SK-N-SH (cell line): ENCODE measurements around the gene ZNF584. TPM values are rescaled to one million over a fixed set of nuclear protein-coding genes. Genes with fewer than 3 reads are reported as not detected.

ENCODE experiments used
- CTCF ChIA-PET: fragments of 300-600, 350-600 bp; formaldehyde crosslinking; extraction: SDS; loops from one replicate; lab custom pipeline; 2021; lab: Yijun Ruan, JAX
- POLR2A ChIA-PET: fragments of 350-600 bp; sonication (Branson Sonifier 250); formaldehyde crosslinking; extraction: SDS; loops from one replicate; lab custom pipeline; 2020; ENCODE audit warnings: antibody characterized with exemption, inconsistent platforms; lab: Yijun Ruan, JAX
- DNase-seq: peaks from one replicate; pipeline ENCODE4 v3.0.0; 2012
- H2AFZ ChIP-seq: fragments of 200-600 bp; sonication (generic); 2 replicates; pipeline ENCODE4 v1.8.1; 2016; ENCODE audit warnings: antibody characterized with exemption, mild to moderate bottlenecking, low read depth
- H3F3A ChIP-seq: fragments of 200-600 bp; sonication (generic); replicated peaks from 2 replicates; pipeline ENCODE3; 2016; ENCODE audit warnings: antibody characterized with exemption, mild to moderate bottlenecking; ENCODE audit not compliant: insufficient read depth
- H3K27ac ChIP-seq, 2 experiments: fragments of 200-500 bp in 1 of 2; fragments of 200-600 bp in 1 of 2; sonication (Bioruptor generic) in 1 of 2; sonication (generic), shearing (Covaris generic) in 1 of 2; 2 replicates each; pipeline versions ENCODE4 v1.5.1 to v1.6.1; 2014 to 2016; ENCODE audit warnings: low read depth in 2 of 2, inconsistent platforms in 1 of 2, low read length in 1 of 2, mild to moderate bottlenecking in 1 of 2, mixed read lengths in 1 of 2
- H3K27me3 ChIP-seq: fragments of 200-600 bp; sonication (generic), shearing (Covaris generic); 2 replicates; pipeline ENCODE4 v1.6.1; 2016; ENCODE audit warnings: mixed run types; ENCODE audit not compliant: insufficient read depth
- H3K36me3 ChIP-seq, 2 experiments: fragments of 200-500 bp in 1 of 2; fragments of 200-600 bp in 1 of 2; sonication (Bioruptor generic) in 1 of 2; sonication (generic) in 1 of 2; replicated peaks in 1 of 2; 2 replicates each; pipeline versions ENCODE3 to v1.5.1; 2014 to 2016; ENCODE audit warnings: low read length in 1 of 2, mild to moderate bottlenecking in 1 of 2; ENCODE audit not compliant: insufficient read depth in 2 of 2, control insufficient read depth in 1 of 2
- H3K4me1 ChIP-seq, 2 experiments: fragments of 200-500 bp in 1 of 2; fragments of 200-600 bp in 1 of 2; sonication (Bioruptor generic) in 1 of 2; sonication (generic), shearing (Covaris generic) in 1 of 2; 2 replicates each; pipeline versions ENCODE4 v1.5.1 to v1.6.1; 2014 to 2016; ENCODE audit warnings: low read depth in 1 of 2, low read length in 1 of 2, mixed run types in 1 of 2; ENCODE audit not compliant: insufficient read depth in 2 of 2, control insufficient read depth in 1 of 2
- H3K4me2 ChIP-seq: fragments of 200-600 bp; sonication (generic), shearing (Covaris generic); 2 replicates; pipeline ENCODE4 v1.6.1; 2017; ENCODE audit warnings: mixed run types
- H3K4me3 ChIP-seq, 2 experiments: fragments of 200-500 bp in 1 of 2; fragments of 200-600 bp in 1 of 2; sonication (Bioruptor generic) in 1 of 2; sonication (generic), shearing (Covaris generic) in 1 of 2; 2 replicates each; pipeline versions ENCODE4 v1.5.1 to v1.8.1; 2014 to 2016; ENCODE audit warnings: low read depth in 2 of 2, inconsistent platforms in 1 of 2, low read length in 1 of 2, mild to moderate bottlenecking in 1 of 2, mixed read lengths in 1 of 2, moderate library complexity in 1 of 2
- H3K79me2 ChIP-seq: fragments of 200-600 bp; sonication (generic); 2 replicates; pipeline ENCODE4 v1.8.1; 2017; ENCODE audit warnings: mild to moderate bottlenecking; ENCODE audit not compliant: insufficient read depth
- H3K9ac ChIP-seq: fragments of 200-600 bp; sonication (generic); 2 replicates; pipeline ENCODE4 v1.6.1; 2017; ENCODE audit warnings: mixed run types
- H3K9me2 ChIP-seq: fragments of 200-600 bp; sonication (generic); 2 replicates; pipeline ENCODE4 v1.6.1; 2017; ENCODE audit warnings: mixed run types
- H3K9me3 ChIP-seq: fragments of 200-600 bp; sonication (generic); 2 replicates; pipeline ENCODE4 v1.6.1; 2017; ENCODE audit warnings: mixed run types, mild to moderate bottlenecking, moderate library complexity
- H4K20me1 ChIP-seq: fragments of 200-600 bp; sonication (generic); 2 replicates; pipeline ENCODE4 v1.6.1; 2017; ENCODE audit warnings: mild to moderate bottlenecking, mixed run types; ENCODE audit not compliant: insufficient read depth
- CHD2 ChIP-seq: fragments of 150-350 bp; IDR thresholded peaks from 2 replicates; pipeline ENCODE4 v1.6.1; 2018; ENCODE audit warnings: low read length; ENCODE audit not compliant: partially characterized antibody
- ELF1 ChIP-seq: IDR thresholded peaks from 2 replicates; pipeline ENCODE4 v1.4.0; 2012
- FOSL2 ChIP-seq: IDR thresholded peaks from 2 replicates; pipeline ENCODE4 v1.4.0; 2012; ENCODE audit warnings: low read depth, mild to moderate bottlenecking, moderate library complexity, borderline replicate concordance
- GABPA ChIP-seq: IDR thresholded peaks from 2 replicates; pipeline ENCODE4 v1.4.0; 2012; ENCODE audit warnings: low read depth, mild to moderate bottlenecking
- GATA2 ChIP-seq: sonication (generic); formaldehyde crosslinking; IDR thresholded peaks from 2 replicates; pipeline ENCODE4 v1.5.0; 2020; ENCODE audit warnings: mild to moderate bottlenecking, missing genetic modification reagents
- JUND ChIP-seq: IDR thresholded peaks from 2 replicates; pipeline ENCODE4 v1.4.0; 2012
- MXI1 ChIP-seq: IDR thresholded peaks from 2 replicates; pipeline ENCODE4 v1.6.1; 2012; ENCODE audit warnings: mild to moderate bottlenecking, low read depth, low read length, improper control_type of control experiment
- NRF1 ChIP-seq: IDR thresholded peaks from 2 replicates; pipeline ENCODE4 v1.6.1; 2012; ENCODE audit warnings: low read depth, mild to moderate bottlenecking, low read length
- POLR2AphosphoS5 ChIP-seq: IDR thresholded peaks from 2 replicates; pipeline ENCODE4 v1.6.1; 2012; ENCODE audit warnings: low read depth, low read length
- RAD21 ChIP-seq: IDR thresholded peaks from 2 replicates; pipeline ENCODE4 v1.6.1; 2012; ENCODE audit warnings: mild to moderate bottlenecking, low read length
- RFX5 ChIP-seq: IDR thresholded peaks from 2 replicates; pipeline ENCODE4 v1.6.1; 2012; ENCODE audit warnings: mild to moderate bottlenecking, improper control_type of control experiment, low read length
- SIN3A ChIP-seq: IDR thresholded peaks from 2 replicates; pipeline ENCODE4 v1.6.1; 2012; ENCODE audit warnings: low read depth, mild to moderate bottlenecking, low read length, moderate library complexity, borderline replicate concordance
- TCF12 ChIP-seq: IDR thresholded peaks from 2 replicates; pipeline ENCODE4 v1.4.0; 2012
- YY1 ChIP-seq: IDR thresholded peaks from 2 replicates; pipeline ENCODE4 v1.4.0; 2012; ENCODE audit warnings: low read depth, mild to moderate bottlenecking
- WGBS: methylation state at CpG from one replicate; pipeline ENCODE4 v1.1.6; 2017; ENCODE audit warnings: low lambda C conversion rate; 5-methylcytosine and 5-hydroxymethylcytosine counted together
- polyA plus RNA-seq, 3 experiments: library from polyadenylated mRNA; depleted of rRNA; stranded (reverse); fragments of >200 nt; gene quantifications; 2 replicates each; pipeline ENCODE4 v1.2.3, GENCODE V29; 2012
- TF ChIP-seq, protein P1 (sequence below): IDR thresholded peaks from 2 replicates; pipeline ENCODE4 v1.4.0; 2012; ENCODE audit warnings: low read depth, borderline replicate concordance
- TF ChIP-seq, protein P2 (sequence below): fragments of 150-350 bp; IDR thresholded peaks from 2 replicates; pipeline ENCODE4 v1.6.1; 2016; ENCODE audit warnings: mild to moderate bottlenecking, low read depth, low read length
- TF ChIP-seq, protein P3 (sequence below): IDR thresholded peaks from 2 replicates; pipeline ENCODE4 v1.6.1; 2012; ENCODE audit warnings: mild to moderate bottlenecking, low read depth, low read length, moderate library complexity
- TF ChIP-seq, protein P4 (sequence below): IDR thresholded peaks from 2 replicates; pipeline ENCODE4 v1.4.0; 2012; ENCODE audit warnings: low read depth
- TF ChIP-seq, protein P5 (sequence below): IDR thresholded peaks from 2 replicates; pipeline ENCODE4 v1.4.0; 2012; ENCODE audit warnings: low read depth, borderline replicate concordance
- TF ChIP-seq, protein P6 (sequence below): IDR thresholded peaks from 2 replicates; pipeline ENCODE4; 2012
- TF ChIP-seq, protein P7 (sequence below): fragments of 200-600 bp; sonication (generic); IDR thresholded peaks from 2 replicates; pipeline ENCODE4 v1.6.1; 2017; ENCODE audit warnings: antibody characterized with exemption, mild to moderate bottlenecking, moderate library complexity

ZNF584 gene
- polyA plus RNA-seq, 1 of the 3 experiments (the other 2 are of a cell fraction): 9.4 TPM

DNA sequence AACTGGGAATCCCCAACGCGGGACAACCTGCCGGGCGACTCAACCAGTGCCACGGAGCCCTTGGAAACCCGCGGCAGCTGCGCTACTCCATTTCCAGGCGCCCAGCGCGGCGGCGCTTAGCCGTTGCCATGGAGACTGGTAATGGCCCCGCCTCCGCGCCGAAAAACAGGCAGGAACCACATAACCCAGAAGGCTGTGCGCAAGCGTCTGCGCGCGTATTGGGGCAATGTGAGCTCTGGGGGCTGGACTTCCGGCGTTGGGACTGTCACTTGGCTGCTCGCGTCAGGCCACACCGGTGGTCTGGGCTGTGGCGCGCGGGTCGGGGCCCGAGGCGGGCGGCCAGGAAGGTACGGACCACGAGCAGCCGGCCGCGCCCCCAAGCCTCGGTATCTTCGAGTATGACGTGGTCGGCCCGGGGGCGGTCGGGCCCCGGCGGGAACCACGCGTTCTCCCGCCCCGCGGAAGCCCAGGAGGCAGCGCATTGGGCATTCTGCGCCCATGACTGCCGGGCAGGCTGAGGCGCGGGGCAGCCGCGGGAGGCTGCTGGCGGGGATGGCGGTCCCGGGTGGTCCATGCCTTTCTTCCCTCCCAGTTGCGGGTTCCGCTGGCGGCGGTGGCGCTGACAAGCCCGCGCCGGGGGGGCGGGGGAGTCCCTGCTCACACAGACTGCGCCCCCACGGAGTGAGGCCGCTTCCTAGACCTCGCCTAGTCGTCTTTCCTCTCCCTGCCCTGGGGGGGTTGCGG lies 43.1 kb downstream of the ZNF584 start, which contains the start of gene ZNF324B:
TSS of gene ZNF324B (plus strand) at position 265 of the 744 bp plus-strand sequence. CDS start 2,080 bp downstream, outside the sequence.
- ChIA-PET CTCF (no interaction called here), POLR2A (interaction anchor here (0.6 to 1.3 kb wide), 5 partner anchors 11 to 68 kb away, joined by 3 to 6 read pairs (median 3); partner anchors contain the start of genes ZBTB45, ZNF132 and ZNF324)

More for the DNA sequence above, 43.1 kb downstream of the ZNF584 start, which contains the start of gene ZNF324B:
- Histone ChIP-seq H3K4me3 (peak within 1 kb of the TSS; percentile 89 to 90), H3K27ac (peak within 1 kb of the TSS in 1 of 2 experiments; percentile 30; a peak in 1 of 4 replicates), H3K79me2 (no peaks in the 10 kb centered on the region), H3F3A (no peaks in the 10 kb centered on the region), H3K36me3 (peaks cover 1 to 22% of the 10 kb centered on the region in 2 experiments), H3K4me1 (peaks cover 0 to 7% of the 10 kb centered on the region in 2 experiments; a peak in 1 of 4 replicates), H3K4me2 (peak within 1 kb of the TSS; percentile 76), H3K9me2 (no peaks in the 10 kb centered on the region), H3K27me3 (no peaks in the 10 kb centered on the region), H3K9me3 (no peaks in the 10 kb centered on the region; the same call in 1 of the 2 replicates), H4K20me1 (no peaks in the 10 kb centered on the region), H3K9ac (peak within 1 kb of the TSS; percentile 62), H2AFZ (peak within 1 kb of the TSS; percentile 98)
- DNase-seq: peak; percentile 97
- TF ChIP-seq RFX5 (no peak), JUND (no peak), YY1 (peak; percentile 53; the same call in 1 of the 2 replicates), GATA2 (no peak), GABPA (peak; percentile 92), SIN3A (peak; percentile 7; the same call in 1 of the 2 replicates), FOSL2 (no peak), NRF1 (peak; percentile 80), CHD2 (peak; percentile 87), MXI1 (peak; percentile 94), RAD21 (no peak), ELF1 (0 out of 2 replicates have a peak, but pooled peaks have one; percentile 28), TCF12 (no peak), POLR2AphosphoS5 (peak; percentile 56; the same call in 1 of the 2 replicates)
- TF ChIP-seq, protein P1, sequence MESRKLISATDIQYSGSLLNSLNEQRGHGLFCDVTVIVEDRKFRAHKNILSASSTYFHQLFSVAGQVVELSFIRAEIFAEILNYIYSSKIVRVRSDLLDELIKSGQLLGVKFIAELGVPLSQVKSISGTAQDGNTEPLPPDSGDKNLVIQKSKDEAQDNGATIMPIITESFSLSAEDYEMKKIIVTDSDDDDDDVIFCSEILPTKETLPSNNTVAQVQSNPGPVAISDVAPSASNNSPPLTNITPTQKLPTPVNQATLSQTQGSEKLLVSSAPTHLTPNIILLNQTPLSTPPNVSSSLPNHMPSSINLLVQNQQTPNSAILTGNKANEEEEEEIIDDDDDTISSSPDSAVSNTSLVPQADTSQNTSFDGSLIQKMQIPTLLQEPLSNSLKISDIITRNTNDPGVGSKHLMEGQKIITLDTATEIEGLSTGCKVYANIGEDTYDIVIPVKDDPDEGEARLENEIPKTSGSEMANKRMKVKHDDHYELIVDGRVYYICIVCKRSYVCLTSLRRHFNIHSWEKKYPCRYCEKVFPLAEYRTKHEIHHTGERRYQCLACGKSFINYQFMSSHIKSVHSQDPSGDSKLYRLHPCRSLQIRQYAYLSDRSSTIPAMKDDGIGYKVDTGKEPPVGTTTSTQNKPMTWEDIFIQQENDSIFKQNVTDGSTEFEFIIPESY: no peak
- TF ChIP-seq, protein P2, sequence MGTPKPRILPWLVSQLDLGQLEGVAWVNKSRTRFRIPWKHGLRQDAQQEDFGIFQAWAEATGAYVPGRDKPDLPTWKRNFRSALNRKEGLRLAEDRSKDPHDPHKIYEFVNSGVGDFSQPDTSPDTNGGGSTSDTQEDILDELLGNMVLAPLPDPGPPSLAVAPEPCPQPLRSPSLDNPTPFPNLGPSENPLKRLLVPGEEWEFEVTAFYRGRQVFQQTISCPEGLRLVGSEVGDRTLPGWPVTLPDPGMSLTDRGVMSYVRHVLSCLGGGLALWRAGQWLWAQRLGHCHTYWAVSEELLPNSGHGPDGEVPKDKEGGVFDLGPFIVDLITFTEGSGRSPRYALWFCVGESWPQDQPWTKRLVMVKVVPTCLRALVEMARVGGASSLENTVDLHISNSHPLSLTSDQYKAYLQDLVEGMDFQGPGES: no peak
- TF ChIP-seq, protein P3, sequence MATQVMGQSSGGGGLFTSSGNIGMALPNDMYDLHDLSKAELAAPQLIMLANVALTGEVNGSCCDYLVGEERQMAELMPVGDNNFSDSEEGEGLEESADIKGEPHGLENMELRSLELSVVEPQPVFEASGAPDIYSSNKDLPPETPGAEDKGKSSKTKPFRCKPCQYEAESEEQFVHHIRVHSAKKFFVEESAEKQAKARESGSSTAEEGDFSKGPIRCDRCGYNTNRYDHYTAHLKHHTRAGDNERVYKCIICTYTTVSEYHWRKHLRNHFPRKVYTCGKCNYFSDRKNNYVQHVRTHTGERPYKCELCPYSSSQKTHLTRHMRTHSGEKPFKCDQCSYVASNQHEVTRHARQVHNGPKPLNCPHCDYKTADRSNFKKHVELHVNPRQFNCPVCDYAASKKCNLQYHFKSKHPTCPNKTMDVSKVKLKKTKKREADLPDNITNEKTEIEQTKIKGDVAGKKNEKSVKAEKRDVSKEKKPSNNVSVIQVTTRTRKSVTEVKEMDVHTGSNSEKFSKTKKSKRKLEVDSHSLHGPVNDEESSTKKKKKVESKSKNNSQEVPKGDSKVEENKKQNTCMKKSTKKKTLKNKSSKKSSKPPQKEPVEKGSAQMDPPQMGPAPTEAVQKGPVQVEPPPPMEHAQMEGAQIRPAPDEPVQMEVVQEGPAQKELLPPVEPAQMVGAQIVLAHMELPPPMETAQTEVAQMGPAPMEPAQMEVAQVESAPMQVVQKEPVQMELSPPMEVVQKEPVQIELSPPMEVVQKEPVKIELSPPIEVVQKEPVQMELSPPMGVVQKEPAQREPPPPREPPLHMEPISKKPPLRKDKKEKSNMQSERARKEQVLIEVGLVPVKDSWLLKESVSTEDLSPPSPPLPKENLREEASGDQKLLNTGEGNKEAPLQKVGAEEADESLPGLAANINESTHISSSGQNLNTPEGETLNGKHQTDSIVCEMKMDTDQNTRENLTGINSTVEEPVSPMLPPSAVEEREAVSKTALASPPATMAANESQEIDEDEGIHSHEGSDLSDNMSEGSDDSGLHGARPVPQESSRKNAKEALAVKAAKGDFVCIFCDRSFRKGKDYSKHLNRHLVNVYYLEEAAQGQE: no peak
- TF ChIP-seq, protein P4, sequence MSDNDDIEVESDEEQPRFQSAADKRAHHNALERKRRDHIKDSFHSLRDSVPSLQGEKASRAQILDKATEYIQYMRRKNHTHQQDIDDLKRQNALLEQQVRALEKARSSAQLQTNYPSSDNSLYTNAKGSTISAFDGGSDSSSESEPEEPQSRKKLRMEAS: peak; percentile 50; the same call in 1 of the 2 replicates
- TF ChIP-seq, protein P5, sequence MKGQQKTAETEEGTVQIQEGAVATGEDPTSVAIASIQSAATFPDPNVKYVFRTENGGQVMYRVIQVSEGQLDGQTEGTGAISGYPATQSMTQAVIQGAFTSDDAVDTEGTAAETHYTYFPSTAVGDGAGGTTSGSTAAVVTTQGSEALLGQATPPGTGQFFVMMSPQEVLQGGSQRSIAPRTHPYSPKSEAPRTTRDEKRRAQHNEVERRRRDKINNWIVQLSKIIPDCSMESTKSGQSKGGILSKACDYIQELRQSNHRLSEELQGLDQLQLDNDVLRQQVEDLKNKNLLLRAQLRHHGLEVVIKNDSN: no peak
- TF ChIP-seq, protein P6, sequence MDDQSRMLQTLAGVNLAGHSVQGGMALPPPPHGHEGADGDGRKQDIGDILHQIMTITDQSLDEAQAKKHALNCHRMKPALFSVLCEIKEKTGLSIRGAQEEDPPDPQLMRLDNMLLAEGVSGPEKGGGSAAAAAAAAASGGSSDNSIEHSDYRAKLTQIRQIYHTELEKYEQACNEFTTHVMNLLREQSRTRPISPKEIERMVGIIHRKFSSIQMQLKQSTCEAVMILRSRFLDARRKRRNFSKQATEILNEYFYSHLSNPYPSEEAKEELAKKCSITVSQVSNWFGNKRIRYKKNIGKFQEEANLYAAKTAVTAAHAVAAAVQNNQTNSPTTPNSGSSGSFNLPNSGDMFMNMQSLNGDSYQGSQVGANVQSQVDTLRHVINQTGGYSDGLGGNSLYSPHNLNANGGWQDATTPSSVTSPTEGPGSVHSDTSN: peak; percentile 74
- TF ChIP-seq, protein P7, sequence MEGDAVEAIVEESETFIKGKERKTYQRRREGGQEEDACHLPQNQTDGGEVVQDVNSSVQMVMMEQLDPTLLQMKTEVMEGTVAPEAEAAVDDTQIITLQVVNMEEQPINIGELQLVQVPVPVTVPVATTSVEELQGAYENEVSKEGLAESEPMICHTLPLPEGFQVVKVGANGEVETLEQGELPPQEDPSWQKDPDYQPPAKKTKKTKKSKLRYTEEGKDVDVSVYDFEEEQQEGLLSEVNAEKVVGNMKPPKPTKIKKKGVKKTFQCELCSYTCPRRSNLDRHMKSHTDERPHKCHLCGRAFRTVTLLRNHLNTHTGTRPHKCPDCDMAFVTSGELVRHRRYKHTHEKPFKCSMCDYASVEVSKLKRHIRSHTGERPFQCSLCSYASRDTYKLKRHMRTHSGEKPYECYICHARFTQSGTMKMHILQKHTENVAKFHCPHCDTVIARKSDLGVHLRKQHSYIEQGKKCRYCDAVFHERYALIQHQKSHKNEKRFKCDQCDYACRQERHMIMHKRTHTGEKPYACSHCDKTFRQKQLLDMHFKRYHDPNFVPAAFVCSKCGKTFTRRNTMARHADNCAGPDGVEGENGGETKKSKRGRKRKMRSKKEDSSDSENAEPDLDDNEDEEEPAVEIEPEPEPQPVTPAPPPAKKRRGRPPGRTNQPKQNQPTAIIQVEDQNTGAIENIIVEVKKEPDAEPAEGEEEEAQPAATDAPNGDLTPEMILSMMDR: no peak
- WGBS: 2% methylated on average over 20 of the region's 79 CpGs
